Measurements from ENCODE around the gene CACNG4. TPM values are rescaled to one million over a fixed set of nuclear protein-coding genes. Genes with fewer than 3 reads are reported as not detected.
A peak's percentile ranks its signal among the peaks of the same experiment; 100 is the strongest.

Gene CACNG4
- total RNA-seq, 1 experiment from 2014 or later, result 2.4 TPM

DNA sequence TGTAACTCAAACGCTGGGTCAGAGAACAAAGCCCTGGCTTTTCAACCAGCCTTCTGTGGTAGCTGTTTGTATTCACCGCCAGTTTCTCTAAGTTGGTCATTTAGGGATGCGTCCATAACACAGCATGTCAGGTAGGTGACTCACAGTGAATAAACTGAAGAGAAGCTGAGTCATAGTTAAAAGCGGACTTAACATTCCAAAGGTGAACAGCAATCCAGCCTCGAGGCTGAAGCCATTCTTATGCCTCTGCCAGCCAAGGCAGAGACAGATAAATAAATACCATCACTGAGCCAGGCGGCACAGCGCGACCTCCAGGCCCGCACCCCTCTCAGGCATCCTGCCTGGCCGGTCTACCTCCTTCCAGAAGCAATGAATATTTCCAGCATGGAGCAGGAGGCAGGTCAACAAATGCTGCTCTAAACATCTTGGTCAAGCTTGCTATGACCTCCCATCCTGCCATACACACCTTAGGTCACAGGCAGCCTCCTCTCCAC is 12.4 kb upstream of the CACNG4 start:
- H3K4me1 ChIP-seq (ENCODE audit: insufficient read depth, low read length), result peaks cover 44% of the 10 kb centered on the region
- no peaks in the 10 kb centered on the region for H4K20me1 ChIP-seq (ENCODE audit: low read length)
- peak; percentile 95 for ATAC-seq
- no peak for TF ChIP-seq EZH2phosphoT487 (IDR thresholded peaks at IDR 0.05; ENCODE audit: borderline replicate concordance, low read length)
- TF ChIP-seq, protein P1, sequence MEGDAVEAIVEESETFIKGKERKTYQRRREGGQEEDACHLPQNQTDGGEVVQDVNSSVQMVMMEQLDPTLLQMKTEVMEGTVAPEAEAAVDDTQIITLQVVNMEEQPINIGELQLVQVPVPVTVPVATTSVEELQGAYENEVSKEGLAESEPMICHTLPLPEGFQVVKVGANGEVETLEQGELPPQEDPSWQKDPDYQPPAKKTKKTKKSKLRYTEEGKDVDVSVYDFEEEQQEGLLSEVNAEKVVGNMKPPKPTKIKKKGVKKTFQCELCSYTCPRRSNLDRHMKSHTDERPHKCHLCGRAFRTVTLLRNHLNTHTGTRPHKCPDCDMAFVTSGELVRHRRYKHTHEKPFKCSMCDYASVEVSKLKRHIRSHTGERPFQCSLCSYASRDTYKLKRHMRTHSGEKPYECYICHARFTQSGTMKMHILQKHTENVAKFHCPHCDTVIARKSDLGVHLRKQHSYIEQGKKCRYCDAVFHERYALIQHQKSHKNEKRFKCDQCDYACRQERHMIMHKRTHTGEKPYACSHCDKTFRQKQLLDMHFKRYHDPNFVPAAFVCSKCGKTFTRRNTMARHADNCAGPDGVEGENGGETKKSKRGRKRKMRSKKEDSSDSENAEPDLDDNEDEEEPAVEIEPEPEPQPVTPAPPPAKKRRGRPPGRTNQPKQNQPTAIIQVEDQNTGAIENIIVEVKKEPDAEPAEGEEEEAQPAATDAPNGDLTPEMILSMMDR (conservative IDR thresholded peaks at IDR 0.05; ENCODE audit: low read depth, low read length), result no peak
- no peak for TF ChIP-seq EZH2 (IDR thresholded peaks at IDR 0.05; ENCODE audit: low read length, unreplicated experiment)
- peak overlapping the region; percentile 46 for H3K4me3 ChIP-seq (ENCODE audit: low read length)
- peak overlapping the region; percentile 32; the same call in 1 of the 2 replicates for H2AFZ ChIP-seq (ENCODE audit: low read length)
- DNase-seq, result peak; percentile 100
- no peaks in the 10 kb centered on the region for H3K27me3 ChIP-seq (ENCODE audit: low read length)
- H3K9ac ChIP-seq (ENCODE audit: low read length), result peak overlapping the region; percentile 64
- TSS peak; percentile 89 for BruUV-seq (replicated peaks)
- intact Hi-C loops (cut with micrococcal nuclease), result loop anchor here (1.0 kb wide), 2 partner anchors 23 to 46 kb away; no protein-coding TSS in a partner anchor
- H3K9me3 ChIP-seq (ENCODE audit: low read length), result no peaks in the 10 kb centered on the region
- no peaks in the 10 kb centered on the region for H3K9me2 ChIP-seq (replicated peaks; ENCODE audit: low read length)
- H3F3A ChIP-seq (ENCODE audit: low read length, unreplicated experiment), result peaks cover 11% of the 10 kb centered on the region
- peak overlapping the region; percentile 74 for H3K4me2 ChIP-seq (ENCODE audit: low read length)
- no peaks in the 10 kb centered on the region for H3K79me2 ChIP-seq (ENCODE audit: low read length)
- no peaks in the 10 kb centered on the region for H3K36me3 ChIP-seq (ENCODE audit: low read depth, low read length)
- peak overlapping the region; percentile 94 for H3K27ac ChIP-seq (ENCODE audit: low read length)
- CTCF ChIA-PET, result interaction anchor here (0.5 to 1.4 kb wide), 4 partner anchors 18 to 52 kb away, joined by 4 to 5 read pairs (median 5); no protein-coding TSS in a partner anchor
- POLR2A ChIA-PET (ENCODE audit: unreplicated experiment), result interaction anchor here (0.6 kb wide), 1 partner anchor 9 kb away, joined by 4 read pairs; no protein-coding TSS in a partner anchor

DNA sequence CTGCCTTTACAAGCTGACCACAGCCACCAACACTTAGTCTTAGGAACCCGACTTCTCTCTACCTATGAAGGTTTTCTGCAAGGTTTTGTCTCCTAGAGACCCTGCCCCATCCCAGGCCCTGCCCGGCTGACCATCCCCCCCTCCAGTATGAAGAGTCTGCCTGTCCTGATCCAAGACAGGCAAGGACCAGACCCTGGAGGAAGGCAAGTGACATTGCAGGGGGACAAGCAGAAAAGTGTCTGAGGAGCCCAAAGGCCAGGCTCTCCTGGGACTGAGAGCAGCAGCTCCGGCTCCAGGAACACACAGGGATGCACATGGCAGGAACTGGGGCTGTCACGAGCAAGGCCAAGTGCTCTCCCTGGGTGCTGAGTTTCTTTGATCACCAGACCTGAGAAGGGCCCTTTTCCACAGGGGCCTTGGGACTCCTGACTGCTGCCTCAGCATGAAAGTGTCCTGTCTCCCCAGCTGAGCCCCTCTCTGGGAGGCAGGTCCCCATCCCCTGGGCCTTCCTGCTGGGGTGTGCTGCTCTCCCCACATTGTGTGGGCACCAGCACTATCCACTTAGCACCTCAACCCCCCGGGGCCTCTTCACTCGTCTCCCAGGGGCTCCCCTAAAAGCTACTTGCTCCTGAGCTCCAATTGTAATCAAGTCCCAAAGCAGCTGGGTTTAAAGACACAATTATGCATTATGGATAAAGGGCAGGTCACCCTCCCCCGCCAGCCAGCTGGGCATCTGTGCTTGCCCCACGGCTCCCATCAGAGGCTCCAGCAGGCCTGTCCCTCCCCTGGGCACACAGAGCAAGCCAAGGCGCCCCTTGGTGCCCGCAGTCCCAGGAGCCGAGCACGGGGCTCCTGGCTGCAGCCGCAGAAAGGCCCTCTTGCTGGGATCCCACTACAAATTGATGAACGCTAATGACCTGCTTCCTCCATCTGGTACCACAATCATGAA is 11.6 kb upstream of the CACNG4 start:
- ChIA-PET POLR2A (ENCODE audit: unreplicated experiment) (no interaction called here), CTCF (interaction anchor here (0.5 to 1.4 kb wide), 3 partner anchors 19 to 38 kb away, joined by 4 to 5 read pairs (median 5); no protein-coding TSS in a partner anchor)
- no peaks in the 10 kb centered on the region for H3K9me3 ChIP-seq (ENCODE audit: low read length)
- TF ChIP-seq, protein P1 (conservative IDR thresholded peaks at IDR 0.05; ENCODE audit: low read depth, low read length), result no peak
- TF ChIP-seq EZH2phosphoT487 (IDR thresholded peaks at IDR 0.05; ENCODE audit: borderline replicate concordance, low read length) (no peak), EZH2 (IDR thresholded peaks at IDR 0.05; ENCODE audit: low read length, unreplicated experiment) (no peak)
- no peaks in the 10 kb centered on the region for H3K9me2 ChIP-seq (replicated peaks; ENCODE audit: low read length)
- DNase-seq (no peak), ATAC-seq (peak; percentile 3; the same call in 1 of the 2 replicates)
- H3K27me3 ChIP-seq (ENCODE audit: low read length), result no peaks in the 10 kb centered on the region
- intact Hi-C loops (cut with micrococcal nuclease), result loop anchor here (1.0 kb wide), 2 partner anchors 22 to 47 kb away; no protein-coding TSS in a partner anchor
- H3K4me1 ChIP-seq (ENCODE audit: insufficient read depth, low read length), result peaks cover 52% of the 10 kb centered on the region
- peak overlapping the region; percentile 6; the same call in 1 of the 2 replicates for H3K4me3 ChIP-seq (ENCODE audit: low read length)
- peaks cover 11% of the 10 kb centered on the region for H3F3A ChIP-seq (ENCODE audit: low read length, unreplicated experiment)
- H4K20me1 ChIP-seq (ENCODE audit: low read length), result no peaks in the 10 kb centered on the region
- H3K79me2 ChIP-seq (ENCODE audit: low read length), result no peaks in the 10 kb centered on the region
- H3K27ac ChIP-seq (ENCODE audit: low read length), result peak overlapping the region; percentile 94
- H3K9ac ChIP-seq (ENCODE audit: low read length), result peak overlapping the region; percentile 57
- H2AFZ ChIP-seq (ENCODE audit: low read length), result peak overlapping the region; percentile 1; the same call in 1 of the 2 replicates
- H3K4me2 ChIP-seq (ENCODE audit: low read length), result peak overlapping the region; percentile 72
- H3K36me3 ChIP-seq (ENCODE audit: low read depth, low read length), result no peaks in the 10 kb centered on the region
- BruUV-seq (replicated peaks), result no TSS peak
